Chondrocyte (in vitro differentiated cells): ENCODE data around the gene GCH1. TPM values are rescaled to one million over a fixed set of nuclear protein-coding genes. Genes with fewer than 3 reads are reported as not detected.
"Not testable (repeated sequence)": the region's sequence is repeated elsewhere in the genome, so short reads cannot be mapped to it uniquely, and the experiment has no call there.

Experiments
- DNase-seq: peaks from one replicate; pipeline ENCODE4 v3.0.0; 2021; ENCODE audit warnings: mixed read lengths, low spot score
- H3K27ac Mint-ChIP-seq: one replicate; pipeline ENCODE4 v1.8.0; 2021; ENCODE audit warnings: mild to moderate bottlenecking, moderate library complexity, mixed read lengths; ENCODE audit not compliant: unreplicated experiment
- H3K27me3 Mint-ChIP-seq: 2 replicates; pipeline ENCODE4 v1.8.0; 2021; ENCODE audit warnings: low read depth, mixed read lengths
- H3K36me3 Mint-ChIP-seq: 2 replicates; pipeline ENCODE4 v1.8.0; 2021; ENCODE audit warnings: low read depth, mixed read lengths
- H3K4me1 Mint-ChIP-seq: 2 replicates; pipeline ENCODE4 v1.8.0; 2021; ENCODE audit warnings: low read depth, mild to moderate bottlenecking, mixed read lengths
- H3K4me3 Mint-ChIP-seq: one replicate; pipeline ENCODE4 v1.8.0; 2021; ENCODE audit warnings: mild to moderate bottlenecking, moderate library complexity, mixed read lengths; ENCODE audit not compliant: unreplicated experiment
- H3K9me3 Mint-ChIP-seq: 2 replicates; pipeline ENCODE4 v1.8.0; 2021; ENCODE audit warnings: low read depth, mixed read lengths
- CTCF ChIP-seq: fragments of 200-600 bp; sonication (generic); IDR thresholded peaks from 2 replicates; pipeline ENCODE4 v1.5.0; 2021; ENCODE audit warnings: antibody characterized with exemption, mild to moderate bottlenecking, moderate library complexity
- total RNA-seq: library from RNA; stranded (reverse); gene quantifications from 3 replicates; pipeline ENCODE4 v1.2.1, GENCODE V29; 2021

GCH1 gene
- total RNA-seq, 1 donor from 2014 or later: 0.95 TPM

- Mint-ChIP-seq H3K4me3 (no peak overlapping the region), H3K4me1 (no peaks in the 10 kb centered on the region), H3K27me3 (peaks cover 8% of the 10 kb centered on the region), H3K9me3 (no peaks in the 10 kb centered on the region), H3K27ac (no peak overlapping the region), H3K36me3 (peaks cover 2% of the 10 kb centered on the region)
- DNase-seq: no peak
- no peak for TF ChIP-seq CTCF
Measured at GRCh38 chr14:54908190-54908589, 5.6 kb upstream of the GCH1 start.

GRCh38 chr14:54906075-54906474 is 3.4 kb upstream of the GCH1 start:
- DNase-seq: no peak
- TF ChIP-seq CTCF: no peak
- no peak overlapping the region for H3K27ac Mint-ChIP-seq
- H3K27me3 Mint-ChIP-seq: peaks cover 8% of the 10 kb centered on the region
- no peak overlapping the region for H3K4me3 Mint-ChIP-seq
- H3K36me3 Mint-ChIP-seq: peaks cover 2% of the 10 kb centered on the region
- peaks cover 5% of the 10 kb centered on the region for H3K4me1 Mint-ChIP-seq
- H3K9me3 Mint-ChIP-seq: no peaks in the 10 kb centered on the region

GRCh38 chr14:54902143-54902520 is 494 bp downstream of the GCH1 start:
- TF ChIP-seq CTCF: no peak
- Mint-ChIP-seq H3K27ac (no peak overlapping the region), H3K36me3 (peaks cover 2% of the 10 kb centered on the region), H3K4me1 (peaks cover 7% of the 10 kb centered on the region), H3K27me3 (peaks cover 4% of the 10 kb centered on the region), H3K4me3 (peak overlapping the region; percentile 72), H3K9me3 (no peaks in the 10 kb centered on the region)
- no peak for DNase-seq

GRCh38 chr14:54901380-54902142 is 1.1 kb downstream of the GCH1 start:
- DNase-seq: no peak
- peaks cover 7% of the 10 kb centered on the region for H3K4me1 Mint-ChIP-seq
- TF ChIP-seq CTCF: no peak
- no peaks in the 10 kb centered on the region for H3K9me3 Mint-ChIP-seq
- H3K27me3 Mint-ChIP-seq: no peaks in the 10 kb centered on the region
- H3K36me3 Mint-ChIP-seq: no peaks in the 10 kb centered on the region
- H3K4me3 Mint-ChIP-seq: peak overlapping the region; percentile 72
- H3K27ac Mint-ChIP-seq: no peak overlapping the region

GRCh38 chr14:54899573-54899972 is 3.1 kb downstream of the GCH1 start:
- no peak for TF ChIP-seq CTCF
- no peak for DNase-seq
- peaks cover 13% of the 10 kb centered on the region for H3K4me1 Mint-ChIP-seq
- H3K27ac Mint-ChIP-seq: no peak overlapping the region
- no peaks in the 10 kb centered on the region for H3K36me3 Mint-ChIP-seq
- no peak overlapping the region for H3K4me3 Mint-ChIP-seq
- H3K9me3 Mint-ChIP-seq: no peaks in the 10 kb centered on the region
- no peaks in the 10 kb centered on the region for H3K27me3 Mint-ChIP-seq

- not testable (repeated sequence) for H3K27ac Mint-ChIP-seq, H3K9me3 Mint-ChIP-seq, H3K36me3 Mint-ChIP-seq, H3K4me3 Mint-ChIP-seq, DNase-seq, H3K27me3 Mint-ChIP-seq
- H3K4me1 Mint-ChIP-seq: peaks cover 13% of the 10 kb centered on the region
Measured at GRCh38 chr14:54897809-54898555, 4.6 kb downstream of the GCH1 start.
